Keratinocyte (primary cell): ENCODE data around the gene DDIT3. TPM values are rescaled to one million over a fixed set of nuclear protein-coding genes. Genes with fewer than 3 reads are reported as not detected.

Experiments
- DNase-seq: peaks from one replicate; pipeline ENCODE4 v3.0.0-alpha.2; 2011; ENCODE audit warnings: low read depth, missing footprints, low spot score
- FAIRE-seq: peaks from 2 replicates; lab custom pipeline; 2011; peaks lifted over from hg19 to GRCh38; lab: Jason Lieb, UNC
- H2AFZ ChIP-seq: 2 replicates; pipeline ENCODE4 v1.6.0; 2012; ENCODE audit warnings: low read length, control low read depth, inconsistent platforms; ENCODE audit not compliant: control insufficient read depth
- H3K27ac ChIP-seq: 2 replicates; pipeline ENCODE4 v1.5.1; 2011; ENCODE audit warnings: low read length; ENCODE audit not compliant: control insufficient read depth, insufficient read depth
- H3K27me3 ChIP-seq: 3 replicates; pipeline ENCODE4 v1.6.0; 2011; ENCODE audit warnings: low read length; ENCODE audit not compliant: control insufficient read depth, insufficient read depth; ENCODE audit errors: extremely low read depth
- H3K36me3 ChIP-seq, 2 experiments: 2 replicates in 1 of 2; 3 replicates in 1 of 2; pipeline ENCODE4 v1.5.1; 2011; ENCODE audit warnings: low read length in 2 of 2, mild to moderate bottlenecking in 1 of 2; ENCODE audit not compliant: control insufficient read depth in 2 of 2, insufficient read depth in 2 of 2; ENCODE audit errors: extremely low read depth in 1 of 2
- H3K4me1 ChIP-seq: 3 replicates; pipeline ENCODE4 v1.5.1; 2011; ENCODE audit warnings: low read length; ENCODE audit not compliant: control insufficient read depth, insufficient read depth; ENCODE audit errors: extremely low read depth
- H3K4me2 ChIP-seq: 3 replicates; pipeline ENCODE4 v1.6.0; 2011; ENCODE audit warnings: low read depth, low read length; ENCODE audit not compliant: control insufficient read depth, insufficient read depth; ENCODE audit errors: extremely low read depth
- H3K4me3 ChIP-seq, 3 experiments: fragments of 200-600 bp in 1 of 3; sonication (generic) in 1 of 3; 2 replicates in 2 of 3; 3 replicates in 1 of 3; pipeline ENCODE4 v1.5.1; 2011 to 2016; ENCODE audit warnings: low read length in 3 of 3, mild to moderate bottlenecking in 3 of 3, control low read depth in 2 of 3, inconsistent platforms in 1 of 3, low read depth in 1 of 3, mixed read lengths in 1 of 3, mixed run types in 1 of 3, moderate library complexity in 1 of 3; ENCODE audit not compliant: control insufficient read depth in 2 of 3, insufficient read depth in 2 of 3; ENCODE audit errors: extremely low read depth in 1 of 3
- H3K79me2 ChIP-seq: 2 replicates; pipeline ENCODE4 v1.6.0; 2012; ENCODE audit warnings: low read length; ENCODE audit not compliant: control insufficient read depth, insufficient read depth
- H3K9ac ChIP-seq: 3 replicates; pipeline ENCODE4 v1.6.0; 2011; ENCODE audit warnings: low read length; ENCODE audit not compliant: control insufficient read depth, insufficient read depth; ENCODE audit errors: extremely low read depth
- H3K9me1 ChIP-seq: 3 replicates; pipeline ENCODE4 v1.6.0; 2011; ENCODE audit warnings: low read length; ENCODE audit not compliant: control insufficient read depth, insufficient read depth; ENCODE audit errors: extremely low read depth
- H3K9me3 ChIP-seq: 2 replicates; pipeline ENCODE4 v1.5.1; 2012; ENCODE audit warnings: low read depth, low read length; ENCODE audit not compliant: control insufficient read depth
- H4K20me1 ChIP-seq: 3 replicates; pipeline ENCODE4 v1.6.0; 2011; ENCODE audit warnings: low read length; ENCODE audit not compliant: control insufficient read depth, insufficient read depth; ENCODE audit errors: extremely low read depth
- EZH2 ChIP-seq: IDR thresholded peaks from one replicate; pipeline ENCODE4 v1.6.1; 2012; ENCODE audit warnings: inconsistent platforms, mild to moderate bottlenecking, low read length, moderate library complexity
- dilution Hi-C: fragments of 300-500 bp; cut with MboI; formaldehyde crosslinking; loops from one replicate; pipeline ENCODE4 v1.7.0; 2020; ENCODE audit warnings: low sequenced_read_pairs; ENCODE audit not compliant: extremely low pct_ligation_motif_present
- polyA plus RNA-seq, 5 experiments: library from polyadenylated mRNA; depleted of rRNA in 3 of 5; stranded (reverse) in 3 of 5; stranded (forward) in 1 of 5; unstranded in 1 of 5; fragments of >200 nt; gene quantifications; 1 replicate in 1 of 5; 2 replicates in 3 of 5; 3 replicates in 1 of 5; pipeline versions ENCODE4 v1.2.1 to v1.2.3, GENCODE V29; 2011 to 2012; ENCODE audit warnings: missing spikeins in 2 of 5, low read depth in 1 of 5, low replicate concordance in 1 of 5
- TF ChIP-seq, protein P1 (sequence below), 3 experiments: IDR thresholded peaks in 1 of 3; conservative IDR thresholded peaks in 1 of 3; optimal IDR thresholded peaks in 1 of 3; 2 replicates in 2 of 3; 3 replicates in 1 of 3; pipeline versions ENCODE3 to v1.5.1; 2011; ENCODE audit warnings: low read length in 3 of 3, mild to moderate bottlenecking in 3 of 3, moderate library complexity in 2 of 3, control low read depth in 1 of 3, inconsistent platforms in 1 of 3; ENCODE audit not compliant: insufficient read depth in 2 of 3; ENCODE audit errors: extremely low read depth in 1 of 3

The DDIT3 gene
- polyA plus RNA-seq, 1 donor (not counting 4 experiments of a cell fraction or from before 2014, with no cell fraction given): 25.6 TPM

DNA sequence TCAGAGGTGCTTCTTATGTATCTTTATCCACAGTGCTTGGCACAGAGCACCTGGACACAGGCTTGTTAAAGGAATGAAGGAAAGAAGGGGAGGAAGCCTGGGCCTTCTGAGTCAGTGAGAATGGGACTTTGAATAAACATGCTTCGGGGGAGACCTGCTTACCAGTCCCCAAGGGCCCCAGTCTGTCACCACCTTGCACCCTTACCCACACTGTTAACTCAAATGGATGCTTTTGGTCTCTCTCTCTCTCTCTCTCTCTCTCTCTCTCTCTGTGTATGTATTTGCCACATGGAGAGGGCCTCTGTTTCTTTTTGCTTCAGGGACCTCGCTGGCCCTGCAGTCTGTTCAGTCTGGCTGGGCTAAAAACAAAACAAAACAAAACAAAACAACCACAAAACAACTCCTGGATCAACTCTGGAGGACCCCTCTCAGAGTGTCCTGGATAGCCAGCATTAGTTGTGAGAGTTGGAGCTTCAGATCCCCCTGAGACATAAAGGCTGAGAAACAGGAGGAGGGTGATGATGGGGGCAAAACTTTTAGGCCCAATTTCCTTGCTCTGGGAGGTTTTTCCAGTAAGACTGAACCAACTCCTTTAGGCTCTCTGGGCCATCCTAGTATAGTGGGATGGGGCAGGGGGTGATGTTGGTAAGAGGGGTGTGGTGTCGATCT, 31.5 kb upstream of the DDIT3 start:
- no peak overlapping the region for H3K4me2 ChIP-seq
- H3K27ac ChIP-seq: no peak overlapping the region

DNA sequence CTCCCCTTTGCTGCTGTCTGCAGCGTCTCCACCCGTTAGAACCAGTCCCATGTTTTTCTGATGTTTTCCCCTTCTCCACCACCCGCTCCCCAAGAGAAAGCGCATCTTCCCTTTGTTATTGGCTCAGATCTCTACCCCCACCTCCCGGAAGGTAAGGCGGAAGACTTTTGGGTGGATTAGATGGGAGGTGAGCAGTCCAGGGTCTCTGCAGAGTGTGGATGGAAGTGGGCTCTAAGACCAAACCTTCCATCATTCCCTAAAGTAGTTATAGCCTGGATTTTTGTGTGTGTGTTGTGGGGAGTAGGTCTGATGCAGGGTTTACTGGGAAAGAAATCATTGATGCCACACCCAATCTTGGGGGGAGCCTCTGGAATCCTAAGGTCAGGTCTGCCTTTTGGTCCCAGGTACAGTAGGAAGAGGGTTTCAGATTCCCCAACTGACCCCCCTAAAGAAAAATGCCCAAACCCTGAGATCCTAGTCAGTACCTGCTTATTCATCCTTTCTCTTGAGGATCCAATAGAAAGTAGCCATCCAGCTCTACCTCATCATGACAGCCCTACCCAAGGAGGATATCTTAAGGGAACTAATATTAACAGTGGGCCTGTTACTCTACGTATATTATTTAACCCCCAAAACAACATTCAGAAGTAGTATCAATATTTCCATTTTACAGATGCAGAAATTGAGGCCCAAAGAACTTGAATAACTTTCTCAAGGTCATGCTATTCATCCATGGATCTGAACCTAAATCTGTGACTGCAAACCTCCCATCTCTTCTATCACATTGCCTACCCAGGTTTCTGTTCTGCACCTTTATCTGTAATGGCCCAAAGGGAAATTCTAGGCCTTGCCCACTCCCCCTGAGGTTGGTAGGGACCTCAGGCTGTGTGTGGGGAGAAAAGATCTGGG, 30.6 kb upstream of the DDIT3 start:
- H2AFZ ChIP-seq: no peak overlapping the region
- no peak for TF ChIP-seq EZH2
- TF ChIP-seq, protein P1, sequence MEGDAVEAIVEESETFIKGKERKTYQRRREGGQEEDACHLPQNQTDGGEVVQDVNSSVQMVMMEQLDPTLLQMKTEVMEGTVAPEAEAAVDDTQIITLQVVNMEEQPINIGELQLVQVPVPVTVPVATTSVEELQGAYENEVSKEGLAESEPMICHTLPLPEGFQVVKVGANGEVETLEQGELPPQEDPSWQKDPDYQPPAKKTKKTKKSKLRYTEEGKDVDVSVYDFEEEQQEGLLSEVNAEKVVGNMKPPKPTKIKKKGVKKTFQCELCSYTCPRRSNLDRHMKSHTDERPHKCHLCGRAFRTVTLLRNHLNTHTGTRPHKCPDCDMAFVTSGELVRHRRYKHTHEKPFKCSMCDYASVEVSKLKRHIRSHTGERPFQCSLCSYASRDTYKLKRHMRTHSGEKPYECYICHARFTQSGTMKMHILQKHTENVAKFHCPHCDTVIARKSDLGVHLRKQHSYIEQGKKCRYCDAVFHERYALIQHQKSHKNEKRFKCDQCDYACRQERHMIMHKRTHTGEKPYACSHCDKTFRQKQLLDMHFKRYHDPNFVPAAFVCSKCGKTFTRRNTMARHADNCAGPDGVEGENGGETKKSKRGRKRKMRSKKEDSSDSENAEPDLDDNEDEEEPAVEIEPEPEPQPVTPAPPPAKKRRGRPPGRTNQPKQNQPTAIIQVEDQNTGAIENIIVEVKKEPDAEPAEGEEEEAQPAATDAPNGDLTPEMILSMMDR (optimal IDR thresholded peaks at IDR 0.05 in 1 of 3, IDR thresholded peaks at IDR 0.05 in 1 of 3, conservative IDR thresholded peaks at IDR 0.05 in 1 of 3; ENCODE audit: extremely low read depth in 1 of 3, insufficient read depth in 2 of 3, low read length in 3 of 3): no peak
- peaks cover 9% of the 10 kb centered on the region for H3K79me2 ChIP-seq
- no peak overlapping the region for H3K4me2 ChIP-seq
- no peak overlapping the region for H3K9ac ChIP-seq
- H3K4me1 ChIP-seq: peaks cover 9% of the 10 kb centered on the region
- H3K9me1 ChIP-seq: peaks cover under 1% of the 10 kb centered on the region
- H3K9me3 ChIP-seq: no peaks in the 10 kb centered on the region
- no peak for DNase-seq
- H3K27me3 ChIP-seq: peaks cover 26% of the 10 kb centered on the region
- H3K36me3 ChIP-seq: no peaks in the 10 kb centered on the region
- no peak overlapping the region for H3K27ac ChIP-seq
- dilution Hi-C loops: no loop called here
- no peaks in the 10 kb centered on the region for H4K20me1 ChIP-seq
- FAIRE-seq: no peak
- H3K4me3 ChIP-seq: no peak overlapping the region

More for the DNA sequence above, 31.5 kb upstream of the DDIT3 start:
- Histone ChIP-seq H4K20me1 (no peaks in the 10 kb centered on the region), H3K4me3 (no peak overlapping the region), H3K9ac (no peak overlapping the region), H3K27me3 (peaks cover 26% of the 10 kb centered on the region), H3K36me3 (no peaks in the 10 kb centered on the region), H3K9me1 (no peaks in the 10 kb centered on the region), H3K9me3 (no peaks in the 10 kb centered on the region), H3K79me2 (peaks cover under 1% of the 10 kb centered on the region), H2AFZ (no peak overlapping the region), H3K4me1 (peaks cover 4% of the 10 kb centered on the region)
- dilution Hi-C loops: no loop called here
- FAIRE-seq (no peak), DNase-seq (no peak)
- TF ChIP-seq EZH2: no peak
- TF ChIP-seq, protein P1 (optimal IDR thresholded peaks at IDR 0.05 in 1 of 3, IDR thresholded peaks at IDR 0.05 in 1 of 3, conservative IDR thresholded peaks at IDR 0.05 in 1 of 3; ENCODE audit: extremely low read depth in 1 of 3, insufficient read depth in 2 of 3, low read length in 3 of 3): no peak
